Activated naive CD8-positive, alpha-beta T cell treated with anti-CD3 and anti-CD28 coated beads, Interleukin-2, amount 50 U/mL, for 24 hours (primary cell): ENCODE results near the gene TTYH1.
"Not testable (repeated sequence)": the region's sequence is repeated elsewhere in the genome, so short reads cannot be mapped to it uniquely, and the experiment has no call there.

Experiments used
- ATAC-seq: fragments of 150-1000 bp; cut with Tn5 transposase; one replicate; pipeline ENCODE4 v1.10.0; 2021
- DNase-seq: peaks from one replicate; pipeline ENCODE4 v3.0.0; 2021
- H3K27ac Mint-ChIP-seq: one replicate; pipeline ENCODE4 v1.8.0; 2021; ENCODE audit warnings: mild to moderate bottlenecking, mixed read lengths
- H3K27me3 Mint-ChIP-seq: one replicate; pipeline ENCODE4 v1.8.0; 2021; ENCODE audit warnings: mixed read lengths
- H3K36me3 Mint-ChIP-seq: one replicate; pipeline ENCODE4 v1.8.0; 2021; ENCODE audit warnings: low read depth, mixed read lengths
- H3K4me1 Mint-ChIP-seq: one replicate; pipeline ENCODE4 v1.8.0; 2021; ENCODE audit warnings: mixed read lengths
- H3K4me3 Mint-ChIP-seq: one replicate; pipeline ENCODE4 v1.8.0; 2021; ENCODE audit warnings: mild to moderate bottlenecking, moderate library complexity, mixed read lengths
- H3K9me3 Mint-ChIP-seq: one replicate; pipeline ENCODE4 v1.8.0; 2021; ENCODE audit warnings: mixed read lengths

The TTYH1 gene

GRCh38 chr19:54462655-54463530 lies 47.6 kb downstream of the TTYH1 start:
- peak overlapping the region; percentile 64 for H3K27ac Mint-ChIP-seq
- DNase-seq (peak; percentile 65), ATAC-seq (peak; percentile 21)
- peaks cover 12% of the 10 kb centered on the region for H3K27me3 Mint-ChIP-seq
- H3K4me3 Mint-ChIP-seq: peak overlapping the region; percentile 78
- H3K9me3 Mint-ChIP-seq: no peaks in the 10 kb centered on the region
- peaks cover 39% of the 10 kb centered on the region for H3K4me1 Mint-ChIP-seq
- H3K36me3 Mint-ChIP-seq: peaks cover 21% of the 10 kb centered on the region

- peak; percentile 98 for DNase-seq
- Mint-ChIP-seq H3K4me1 (peaks cover 35% of the 10 kb centered on the region), H3K4me3 (peak within 1 kb of the TSS; percentile 78), H3K36me3 (peaks cover 14% of the 10 kb centered on the region), H3K9me3 (no peaks in the 10 kb centered on the region), H3K27me3 (peaks cover 19% of the 10 kb centered on the region), H3K27ac (peak within 1 kb of the TSS; percentile 80)
- ATAC-seq: peak; percentile 68
Measured at GRCh38 chr19:54463531-54464043, 48.3 kb downstream of the TTYH1 start, which contains the start of gene LENG9. TSS of gene LENG9 (minus strand) at chr19:54463778. CDS start at chr19:54463526, 252 bp downstream.

GRCh38 chr19:54464044-54464629 lies 48.9 kb downstream of the TTYH1 start:
- DNase-seq: peak; percentile 87

GRCh38 chr19:54464630-54465425 lies 49.6 kb downstream of the TTYH1 start:
- Mint-ChIP-seq H3K36me3 (peaks cover 5% of the 10 kb centered on the region), H3K4me1 (peaks cover 26% of the 10 kb centered on the region), H3K27ac (peak overlapping the region; percentile 80), H3K9me3 (no peaks in the 10 kb centered on the region), H3K27me3 (peaks cover 30% of the 10 kb centered on the region), H3K4me3 (peak overlapping the region; percentile 78)
- ATAC-seq: peak; percentile 34
- DNase-seq: peak; percentile 88

More at GRCh38 chr19:54464044-54464629, 48.9 kb downstream of the TTYH1 start:
- ATAC-seq: peak; percentile 50
- H3K4me1 Mint-ChIP-seq: peaks cover 30% of the 10 kb centered on the region
- H3K36me3 Mint-ChIP-seq: peaks cover 9% of the 10 kb centered on the region
- peaks cover 24% of the 10 kb centered on the region for H3K27me3 Mint-ChIP-seq
- H3K27ac Mint-ChIP-seq: peak overlapping the region; percentile 80
- H3K9me3 Mint-ChIP-seq: no peaks in the 10 kb centered on the region
- H3K4me3 Mint-ChIP-seq: peak overlapping the region; percentile 78

- ATAC-seq: no peak
Measured at GRCh38 chr19:54465426-54466109, 50.3 kb downstream of the TTYH1 start.

GRCh38 chr19:54466110-54466480 lies 50.8 kb downstream of the TTYH1 start:
- DNase-seq, H3K9me3 Mint-ChIP-seq, H3K36me3 Mint-ChIP-seq, H3K27ac Mint-ChIP-seq, ATAC-seq: not testable (repeated sequence)
- Mint-ChIP-seq H3K27me3 (peaks cover 42% of the 10 kb centered on the region), H3K4me3 (peak overlapping the region; percentile 37), H3K4me1 (peaks cover 37% of the 10 kb centered on the region)

More at GRCh38 chr19:54465426-54466109, 50.3 kb downstream of the TTYH1 start:
- Mint-ChIP-seq H3K27me3 (peaks cover 38% of the 10 kb centered on the region), H3K4me3 (peak overlapping the region; percentile 37), H3K36me3 (peaks cover 5% of the 10 kb centered on the region), H3K4me1 (peaks cover 33% of the 10 kb centered on the region), H3K27ac (no peak overlapping the region), H3K9me3 (no peaks in the 10 kb centered on the region)
- DNase-seq: no peak

GRCh38 chr19:54469496-54469934 lies 54.3 kb downstream of the TTYH1 start:
- peaks cover 28% of the 10 kb centered on the region for H3K4me1 Mint-ChIP-seq
- H3K27me3 Mint-ChIP-seq: peaks cover 54% of the 10 kb centered on the region
- H3K27ac Mint-ChIP-seq: no peak overlapping the region
- no peak for ATAC-seq
- no peak overlapping the region for H3K4me3 Mint-ChIP-seq
- no peaks in the 10 kb centered on the region for H3K9me3 Mint-ChIP-seq
- H3K36me3 Mint-ChIP-seq: no peaks in the 10 kb centered on the region
- no peak for DNase-seq

- H3K27ac Mint-ChIP-seq: no peak overlapping the region
- H3K4me1 Mint-ChIP-seq: peaks cover 25% of the 10 kb centered on the region
- DNase-seq (no peak), ATAC-seq (no peak)
- H3K36me3 Mint-ChIP-seq: no peaks in the 10 kb centered on the region
- peaks cover 56% of the 10 kb centered on the region for H3K27me3 Mint-ChIP-seq
- H3K9me3 Mint-ChIP-seq: no peaks in the 10 kb centered on the region
- H3K4me3 Mint-ChIP-seq: no peak overlapping the region
Measured at GRCh38 chr19:54470276-54470887, 55.1 kb downstream of the TTYH1 start.

GRCh38 chr19:54470991-54471782 lies 55.9 kb downstream of the TTYH1 start:
- DNase-seq (no peak), ATAC-seq (peak; percentile 44)
- Mint-ChIP-seq H3K27ac (no peak overlapping the region), H3K9me3 (no peaks in the 10 kb centered on the region), H3K36me3 (no peaks in the 10 kb centered on the region), H3K4me1 (peaks cover 22% of the 10 kb centered on the region), H3K27me3 (peaks cover 50% of the 10 kb centered on the region), H3K4me3 (no peak overlapping the region)

- Mint-ChIP-seq H3K36me3 (no peaks in the 10 kb centered on the region), H3K27ac (no peak within 1 kb of the TSS), H3K4me1 (peaks cover 22% of the 10 kb centered on the region), H3K4me3 (no peak within 1 kb of the TSS), H3K9me3 (no peaks in the 10 kb centered on the region), H3K27me3 (peaks cover 58% of the 10 kb centered on the region)
- peak; percentile 57 for ATAC-seq
- peak; percentile 54 for DNase-seq
Measured at GRCh38 chr19:54473071-54473891, 58.0 kb downstream of the TTYH1 start, which contains the start of gene CDC42EP5. TSS of gene CDC42EP5 (minus strand) at chr19:54473296. CDS start at chr19:54465547, 7,749 bp downstream.

GRCh38 chr19:54473892-54474372 lies 58.7 kb downstream of the TTYH1 start:
- ATAC-seq (no peak), DNase-seq (no peak)
- H3K36me3 Mint-ChIP-seq: no peaks in the 10 kb centered on the region
- no peaks in the 10 kb centered on the region for H3K9me3 Mint-ChIP-seq
- H3K27ac Mint-ChIP-seq: no peak overlapping the region
- peaks cover 56% of the 10 kb centered on the region for H3K27me3 Mint-ChIP-seq
- H3K4me3 Mint-ChIP-seq: no peak overlapping the region
- peaks cover 22% of the 10 kb centered on the region for H3K4me1 Mint-ChIP-seq

- H3K4me3 Mint-ChIP-seq: no peak overlapping the region
- peaks cover 52% of the 10 kb centered on the region for H3K27me3 Mint-ChIP-seq
- ATAC-seq: no peak
Measured at GRCh38 chr19:54475706-54476105, 60.4 kb downstream of the TTYH1 start.

More at GRCh38 chr19:54475706-54476105, 60.4 kb downstream of the TTYH1 start:
- peaks cover 12% of the 10 kb centered on the region for H3K4me1 Mint-ChIP-seq
- H3K27ac Mint-ChIP-seq: no peak overlapping the region
- no peaks in the 10 kb centered on the region for H3K36me3 Mint-ChIP-seq
- DNase-seq: no peak
- H3K9me3 Mint-ChIP-seq: no peaks in the 10 kb centered on the region
